H1 (cell line): Measurements from ENCODE around the gene PHKG2. TPM values are rescaled to one million over a fixed set of nuclear protein-coding genes. Genes with fewer than 3 reads are reported as not detected.

Source experiments
- ATF3 ChIP-seq: IDR thresholded peaks from 2 replicates; pipeline ENCODE4 v1.6.1; 2011; ENCODE audit warnings: low read depth, mild to moderate bottlenecking, low read length; ENCODE audit not compliant: insufficient read depth
- KDM1A ChIP-seq: fragments of 200-600, 300-600 bp; sonication (generic); IDR thresholded peaks from 2 replicates; pipeline ENCODE4 v1.7.1; 2016; ENCODE audit warnings: mild to moderate bottlenecking, low read length, borderline replicate concordance
- NANOG ChIP-seq: IDR thresholded peaks from 2 replicates; pipeline ENCODE4 v1.6.1; 2011; ENCODE audit warnings: low read length, low read depth, mild to moderate bottlenecking, inconsistent platforms; ENCODE audit not compliant: insufficient read depth, poor library complexity, severe bottlenecking
- SIX5 ChIP-seq: IDR thresholded peaks from 2 replicates; pipeline ENCODE4 v1.6.1; 2011; ENCODE audit warnings: mild to moderate bottlenecking, low read depth, low read length
- polyA plus RNA-seq, 7 experiments: library from polyadenylated mRNA; depleted of rRNA in 3 of 7; stranded (reverse) in 5 of 7; unstranded in 2 of 7; fragments of >200 nt in 5 of 7; fragments of 200-250 nt in 2 of 7; gene quantifications; 1 replicate in 5 of 7; 2 replicates in 1 of 7; 4 replicates in 1 of 7; pipeline versions ENCODE4 v1.2.1 to v1.2.3, GENCODE V29; 2011 to 2013; ENCODE audit warnings: missing spikeins in 2 of 7, mixed read lengths in 2 of 7
- total RNA-seq: library from RNA; stranded (reverse); fragmentation: NEBNext Ultra II Directional; extraction: Animal tissue kit (Norgen Biotek cat#: 25700); gene quantifications from 2 replicates; pipeline ENCODE4 v1.2.1, GENCODE V29; 2021

The PHKG2 gene
- total and polyA plus RNA-seq, 2 of the 8 experiments (the other 6 are each of a cell fraction or from before 2014, with no cell fraction given), result 36.0 to 53.4 TPM

- TF ChIP-seq SIX5, result no peak
- TF ChIP-seq KDM1A, result no peak
- TF ChIP-seq NANOG, result no peak
- no peak for TF ChIP-seq ATF3
- TF ChIP-seq, all 59 proteins: peak for 0
Measured at GRCh38 chr16:30720086-30720485, 28.1 kb upstream of the PHKG2 start (continued).
